Measurements from ENCODE around the gene OR5H14. TPM values are rescaled to one million over a fixed set of nuclear protein-coding genes. Genes with fewer than 3 reads are reported as not detected.

OR5H14 gene
- total RNA-seq, result under 1 TPM in 1 of 4 donors, not detected in 3; 0.04 TPM

- Histone ChIP-seq H3K27ac (no peak within 1 kb of the TSS), H3K27me3 (no peaks in the 10 kb centered on the region), H3K36me3 (no peaks in the 10 kb centered on the region), H3K4me3 (no peak within 1 kb of the TSS), H3K9me3 (no peaks in the 10 kb centered on the region), H3K4me1 (no peaks in the 10 kb centered on the region)
- WGBS, 2 donors (ENCODE audit: low coverage in 1 of 2), result 65 to 73% methylated on average over 1 of the region's 1 CpG
- ATAC-seq, result no peak
- TF ChIP-seq EP300 (IDR thresholded peaks at IDR 0.05) (no peak), CTCF (IDR thresholded peaks at IDR 0.05) (no peak), POLR2AphosphoS5 (IDR thresholded peaks at IDR 0.05) (no peak), POLR2A (IDR thresholded peaks at IDR 0.05) (no peak)
Observed at GRCh38 chr3:98147179-98147578, at the start of gene OR5H14. TSS of gene OR5H14 (plus strand) at chr3:98147479. CDS start at chr3:98149386, 1,907 bp downstream.

GRCh38 chr3:98099848-98100247 is 47.4 kb upstream of the OR5H14 start:
- Histone ChIP-seq H3K4me3 (no peak overlapping the region), H3K36me3 (no peaks in the 10 kb centered on the region), H3K4me1 (no peaks in the 10 kb centered on the region), H3K9me3 (no peaks in the 10 kb centered on the region), H3K27ac (no peak overlapping the region), H3K27me3 (no peaks in the 10 kb centered on the region)
- TF ChIP-seq POLR2AphosphoS5 (IDR thresholded peaks at IDR 0.05) (no peak), CTCF (IDR thresholded peaks at IDR 0.05) (no peak), POLR2A (IDR thresholded peaks at IDR 0.05) (no peak), EP300 (IDR thresholded peaks at IDR 0.05) (no peak)
- 68 to 76% methylated on average over 4 of the region's 4 CpGs for WGBS, 2 donors (ENCODE audit: low coverage in 1 of 2)
- ATAC-seq, result no peak

GRCh38 chr3:98108162-98108561 is 39.1 kb upstream of the OR5H14 start:
- Histone ChIP-seq H3K9me3 (no peaks in the 10 kb centered on the region), H3K27me3 (no peaks in the 10 kb centered on the region), H3K27ac (no peak overlapping the region), H3K4me1 (no peaks in the 10 kb centered on the region), H3K4me3 (no peak overlapping the region), H3K36me3 (no peaks in the 10 kb centered on the region)
- TF ChIP-seq CTCF (IDR thresholded peaks at IDR 0.05) (no peak), EP300 (IDR thresholded peaks at IDR 0.05) (no peak), POLR2A (IDR thresholded peaks at IDR 0.05) (no peak), POLR2AphosphoS5 (IDR thresholded peaks at IDR 0.05) (no peak)
- 30 to 31% methylated on average over 1 of the region's 1 CpG for WGBS, 2 donors (ENCODE audit: low coverage in 1 of 2)
- ATAC-seq, result no peak

GRCh38 chr3:98109807-98110549 is 37.3 kb upstream of the OR5H14 start:
- no peak for ATAC-seq
- H3K27ac ChIP-seq, result no peak overlapping the region
- no peaks in the 10 kb centered on the region for H3K36me3 ChIP-seq
- TF ChIP-seq POLR2AphosphoS5 (IDR thresholded peaks at IDR 0.05), result no peak
- TF ChIP-seq EP300 (IDR thresholded peaks at IDR 0.05), result no peak
- no peak for TF ChIP-seq CTCF (IDR thresholded peaks at IDR 0.05)
- TF ChIP-seq POLR2A (IDR thresholded peaks at IDR 0.05), result no peak
- H3K4me3 ChIP-seq, result no peak overlapping the region
- no peaks in the 10 kb centered on the region for H3K4me1 ChIP-seq
- H3K27me3 ChIP-seq, result no peaks in the 10 kb centered on the region
- WGBS, 2 donors (ENCODE audit: low coverage in 1 of 2), result 87% methylated on average over 4 of the region's 4 CpGs; no CpG with 5 or more reads in 1 of the 2 donors
- no peaks in the 10 kb centered on the region for H3K9me3 ChIP-seq

- no peaks in the 10 kb centered on the region for H3K27me3 ChIP-seq
- ATAC-seq, result no peak
- H3K4me1 ChIP-seq, result no peaks in the 10 kb centered on the region
- no peak overlapping the region for H3K27ac ChIP-seq
- H3K36me3 ChIP-seq, result no peaks in the 10 kb centered on the region
- H3K4me3 ChIP-seq, result no peak overlapping the region
- H3K9me3 ChIP-seq, result no peaks in the 10 kb centered on the region
- TF ChIP-seq EP300 (IDR thresholded peaks at IDR 0.05) (no peak), POLR2AphosphoS5 (IDR thresholded peaks at IDR 0.05) (no peak), CTCF (IDR thresholded peaks at IDR 0.05) (no peak), POLR2A (IDR thresholded peaks at IDR 0.05) (no peak)
Observed at GRCh38 chr3:98110550-98110908, 36.8 kb upstream of the OR5H14 start.
